GM23248 (cell line): Measurements from ENCODE around the gene HARBI1. TPM values are rescaled to one million over a fixed set of nuclear protein-coding genes. Genes with fewer than 3 reads are reported as not detected.

Experiments used
- DNase-seq: peaks from one replicate; pipeline ENCODE4 v3.0.0-alpha.2; 2015
- H2AFZ ChIP-seq: fragments of 200-600 bp; sonication (generic); 2 replicates; pipeline ENCODE4 v1.6.1; 2016; ENCODE audit warnings: antibody characterized with exemption
- H3F3A ChIP-seq: fragments of 200-600 bp; sonication (generic); 2 replicates; pipeline ENCODE4 v1.6.1; 2016; ENCODE audit warnings: mild to moderate bottlenecking, antibody characterized with exemption, mixed run types; ENCODE audit not compliant: insufficient read depth
- H3K27ac ChIP-seq: fragments of 200-600 bp; sonication (generic); 2 replicates; pipeline ENCODE4 v1.5.1; 2016; ENCODE audit warnings: mild to moderate bottlenecking
- H3K27me3 ChIP-seq: fragments of 200-600 bp; sonication (generic); replicated peaks from 2 replicates; pipeline ENCODE4 v1.6.1; 2016; ENCODE audit warnings: mild to moderate bottlenecking; ENCODE audit not compliant: insufficient read depth
- H3K36me3 ChIP-seq: fragments of 200-600 bp; sonication (generic); 2 replicates; pipeline ENCODE4 v1.6.1; 2016; ENCODE audit warnings: low read depth, mild to moderate bottlenecking
- H3K4me1 ChIP-seq: fragments of 200-600 bp; sonication (generic); 2 replicates; pipeline ENCODE4 v1.6.1; 2016; ENCODE audit warnings: mild to moderate bottlenecking; ENCODE audit not compliant: insufficient read depth
- H3K4me2 ChIP-seq: fragments of 200-600 bp; sonication (generic); one replicate; pipeline ENCODE4 v1.6.1; 2016; ENCODE audit warnings: mild to moderate bottlenecking; ENCODE audit not compliant: unreplicated experiment
- H3K4me3 ChIP-seq: fragments of 200-600 bp; sonication (generic); 2 replicates; pipeline ENCODE4 v1.5.1; 2016; ENCODE audit warnings: mild to moderate bottlenecking
- H3K79me2 ChIP-seq: fragments of 200-600 bp; sonication (generic); 2 replicates; pipeline ENCODE4 v1.6.1; 2016; ENCODE audit warnings: mild to moderate bottlenecking; ENCODE audit not compliant: insufficient read depth
- H3K9ac ChIP-seq: fragments of 200-600 bp; sonication (generic); 2 replicates; pipeline ENCODE4 v1.6.1; 2016; ENCODE audit warnings: mild to moderate bottlenecking
- H3K9me2 ChIP-seq: fragments of 200-600 bp; sonication (generic); 2 replicates; pipeline ENCODE4 v1.6.1; 2016; ENCODE audit warnings: mixed run types, mild to moderate bottlenecking, moderate library complexity; ENCODE audit not compliant: insufficient read depth
- H3K9me3 ChIP-seq: fragments of 200-600 bp; sonication (generic); one replicate; pipeline ENCODE4 v1.6.1; 2017; ENCODE audit warnings: low read depth
- H4K20me1 ChIP-seq: fragments of 200-600 bp; sonication (generic); 2 replicates; pipeline ENCODE4 v1.6.0; 2016; ENCODE audit not compliant: insufficient read depth
- EZH2 ChIP-seq: fragments of 200-600 bp; sonication (generic); IDR thresholded peaks from 2 replicates; pipeline ENCODE4 v1.6.1; 2018; ENCODE audit warnings: antibody characterized with exemption, mild to moderate bottlenecking; ENCODE audit not compliant: insufficient read depth, poor library complexity, severe bottlenecking
- EZH2phosphoT487 ChIP-seq: fragments of 200-600 bp; sonication (generic); IDR thresholded peaks from 2 replicates; pipeline ENCODE4 v1.6.1; 2018; ENCODE audit warnings: antibody characterized with exemption, moderate library complexity, mild to moderate bottlenecking, low read depth; ENCODE audit not compliant: insufficient read depth
- WGBS, 2 experiments: methylation state at CpG; one replicate each; pipeline ENCODE4 v1.1.6; 2015 to 2017; ENCODE audit warnings: low lambda C conversion rate in 2 of 2, low coverage in 1 of 2; ENCODE audit errors: missing lambda C conversion rate in 2 of 2; 5-methylcytosine and 5-hydroxymethylcytosine counted together
- in situ Hi-C: fragments of 300-500 bp; cut with MboI; formaldehyde crosslinking; loops from 2 replicates; pipeline ENCODE4 v1.15.0; 2020
- polyA plus RNA-seq: library from polyadenylated mRNA; unstranded; fragments of >200 nt; fragmentation: Nextera tagmentation; extraction: Ambion mirVana; gene quantifications from 2 replicates; pipeline ENCODE4 v1.2.1, GENCODE V29; 2016
- total RNA-seq: library from RNA; depleted of rRNA; stranded (reverse); fragments of >200 nt; shearing (Covaris generic); gene quantifications from 2 replicates; pipeline ENCODE4 v1.2.3, GENCODE V29; 2014

The HARBI1 gene
- total and polyA plus RNA-seq, 2 experiments from 2014 or later: 4.6 to 6.2 TPM

DNA sequence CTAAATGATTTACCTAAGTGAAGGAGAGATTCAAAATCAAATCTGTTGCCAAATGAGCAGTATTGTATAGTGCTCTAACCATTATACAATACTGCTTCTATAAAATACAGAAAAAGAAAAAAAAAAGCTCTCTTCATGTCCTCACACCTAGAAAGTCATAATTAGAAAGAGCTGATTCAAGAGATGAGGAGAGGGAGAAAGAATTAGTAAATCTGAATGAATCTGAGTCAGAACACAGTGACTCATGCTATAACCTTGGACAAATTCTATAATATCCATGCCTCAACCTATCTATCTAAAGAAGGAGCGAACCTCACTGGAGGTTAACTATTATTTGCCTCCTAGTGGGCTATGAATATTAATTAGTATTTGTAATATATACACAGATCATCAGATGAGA, 52.6 kb downstream of the HARBI1 start:
- peaks cover 21% of the 10 kb centered on the region for H3F3A ChIP-seq
- no peak overlapping the region for H2AFZ ChIP-seq
- DNase-seq: peak; percentile 74
- no peaks in the 10 kb centered on the region for H3K9me2 ChIP-seq
- H3K4me3 ChIP-seq: no peak overlapping the region
- H3K9me3 ChIP-seq: no peaks in the 10 kb centered on the region
- H3K27me3 ChIP-seq: no peaks in the 10 kb centered on the region
- TF ChIP-seq EZH2: no peak
- no peak for TF ChIP-seq EZH2phosphoT487
- peak overlapping the region; percentile 24 for H3K4me2 ChIP-seq
- no peaks in the 10 kb centered on the region for H3K36me3 ChIP-seq
- in situ Hi-C loops: no loop called here
- H4K20me1 ChIP-seq: 0 out of 2 replicates have a peak, but pooled peaks cover 11% of the 10 kb centered on the region
- peaks cover 30% of the 10 kb centered on the region for H3K4me1 ChIP-seq
- peaks cover 100% of the 10 kb centered on the region for H3K79me2 ChIP-seq
- 46 to 58% methylated on average over 1 of the region's 1 CpG for WGBS, 2 experiments
- H3K27ac ChIP-seq: peak overlapping the region; percentile 15; the same call in 1 of the 2 replicates
- no peak overlapping the region for H3K9ac ChIP-seq

DNA sequence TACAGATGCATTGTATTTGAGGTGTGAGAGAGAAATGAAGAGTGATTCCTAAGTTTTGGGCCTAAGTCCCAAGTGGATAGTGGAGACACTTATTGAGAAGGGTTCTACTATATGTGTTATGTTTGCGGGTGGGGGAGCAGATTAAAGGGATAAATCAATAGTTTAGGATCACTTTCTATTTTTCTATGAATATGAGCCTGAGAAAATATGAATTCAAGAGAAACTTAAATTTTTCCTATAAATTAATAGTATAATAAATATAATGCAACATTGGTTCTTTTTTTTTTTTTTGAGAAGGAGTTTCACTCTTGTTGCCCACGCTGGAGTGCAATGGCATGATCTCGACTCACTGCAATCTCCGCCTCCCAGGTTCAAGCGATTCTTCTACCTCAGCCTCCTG, 54.5 kb downstream of the HARBI1 start:
- TF ChIP-seq EZH2 (no peak), EZH2phosphoT487 (no peak)
- H3K9me2 ChIP-seq: no peaks in the 10 kb centered on the region
- H3K4me2 ChIP-seq: no peak overlapping the region
- H3K27ac ChIP-seq: no peak overlapping the region
- peaks cover 100% of the 10 kb centered on the region for H3K79me2 ChIP-seq
- 95 to 99% methylated on average over 5 of the region's 5 CpGs for WGBS, 2 experiments
- peaks cover 34% of the 10 kb centered on the region for H3K4me1 ChIP-seq
- H3K9me3 ChIP-seq: no peaks in the 10 kb centered on the region
- H3K4me3 ChIP-seq: no peak overlapping the region
- no peaks in the 10 kb centered on the region for H3K36me3 ChIP-seq
- peaks cover 23% of the 10 kb centered on the region for H3F3A ChIP-seq
- no peak overlapping the region for H2AFZ ChIP-seq
- no peak for DNase-seq
- no peak overlapping the region for H3K9ac ChIP-seq
- in situ Hi-C loops: no loop called here
- H4K20me1 ChIP-seq: 0 out of 2 replicates have a peak, but pooled peaks cover 12% of the 10 kb centered on the region
- no peaks in the 10 kb centered on the region for H3K27me3 ChIP-seq

DNA sequence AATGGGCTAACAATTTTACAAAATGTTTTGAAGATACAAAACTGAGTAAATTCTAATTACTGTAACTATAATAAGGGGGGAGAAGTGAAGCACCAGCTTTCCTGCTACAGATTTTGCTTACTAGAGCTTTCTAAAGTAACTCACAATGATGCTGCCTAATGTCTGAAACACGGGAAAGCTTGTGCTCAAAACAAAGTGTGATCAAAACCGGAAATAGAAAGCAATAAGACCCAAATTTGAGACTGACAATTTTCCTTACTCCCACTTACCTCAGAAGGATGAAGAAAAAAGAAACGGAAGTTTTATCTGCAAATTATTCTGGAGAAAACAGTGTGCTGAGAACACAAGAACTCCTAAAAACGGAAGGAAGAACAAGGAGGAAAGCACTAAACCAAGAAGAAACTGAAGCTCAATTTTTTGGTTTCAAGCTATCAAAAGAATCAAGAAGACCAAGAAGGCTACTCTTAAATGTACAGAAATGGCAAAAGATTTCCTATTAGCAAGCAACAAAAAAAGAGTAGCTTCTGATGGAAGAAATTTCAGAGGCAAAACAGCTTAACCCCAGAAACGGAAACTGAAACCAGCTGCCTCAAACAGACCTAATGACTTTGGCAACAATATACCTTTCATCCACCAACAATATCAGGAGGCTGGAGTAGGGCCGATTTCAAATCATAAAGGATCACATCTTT, 56.6 kb downstream of the HARBI1 start:
- H3K36me3 ChIP-seq: no peaks in the 10 kb centered on the region
- peaks cover 40% of the 10 kb centered on the region for H3K4me1 ChIP-seq
- 0 out of 2 replicates have a peak, but pooled peaks cover 12% of the 10 kb centered on the region for H4K20me1 ChIP-seq
- peak; percentile 63 for DNase-seq
- H3K27me3 ChIP-seq: no peaks in the 10 kb centered on the region
- no peaks in the 10 kb centered on the region for H3K9me3 ChIP-seq
- H3K4me2 ChIP-seq: peak overlapping the region; percentile 91
- peaks cover 100% of the 10 kb centered on the region for H3K79me2 ChIP-seq
- peak overlapping the region; percentile 73 for H3K4me3 ChIP-seq
- in situ Hi-C loops: no loop called here
- H3K9me2 ChIP-seq: no peaks in the 10 kb centered on the region
- WGBS, 2 experiments: 2% methylated on average over 6 of the region's 6 CpGs
- H3K9ac ChIP-seq: peak overlapping the region; percentile 74
- H2AFZ ChIP-seq: peak overlapping the region; percentile 74
- peaks cover 23% of the 10 kb centered on the region for H3F3A ChIP-seq
- TF ChIP-seq EZH2phosphoT487 (no peak), EZH2 (no peak)
- peak overlapping the region; percentile 63 for H3K27ac ChIP-seq

DNA sequence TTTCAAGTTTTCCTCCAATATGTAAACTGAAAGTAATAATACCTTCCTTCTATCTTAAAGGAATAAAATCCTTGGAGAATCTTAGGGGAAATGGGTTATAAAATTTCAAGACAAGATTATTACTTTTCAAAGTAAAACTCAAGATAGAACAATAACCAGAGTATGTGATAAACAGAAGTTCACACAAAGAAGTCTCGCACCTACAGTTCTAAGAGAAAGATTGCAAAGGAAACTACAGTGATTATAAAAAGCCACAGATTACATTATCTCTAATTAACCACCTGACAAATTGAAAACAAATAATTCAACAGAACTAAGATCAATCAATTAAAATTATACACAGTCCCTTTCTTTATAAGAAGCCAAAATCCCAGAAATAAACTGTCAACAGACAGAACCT, 57.2 kb downstream of the HARBI1 start:
- Histone ChIP-seq H3K4me3 (peak overlapping the region; percentile 73), H3F3A (peaks cover 24% of the 10 kb centered on the region), H3K4me2 (peak overlapping the region; percentile 91), H3K27ac (peak overlapping the region; percentile 63; the same call in 1 of the 2 replicates), H3K9me2 (no peaks in the 10 kb centered on the region), H3K9me3 (no peaks in the 10 kb centered on the region), H3K36me3 (no peaks in the 10 kb centered on the region), H4K20me1 (0 out of 2 replicates have a peak, but pooled peaks cover 10% of the 10 kb centered on the region), H3K4me1 (peaks cover 44% of the 10 kb centered on the region), H3K9ac (peak overlapping the region; percentile 74), H3K27me3 (no peaks in the 10 kb centered on the region), H3K79me2 (peaks cover 100% of the 10 kb centered on the region), H2AFZ (no peak overlapping the region)
- TF ChIP-seq EZH2phosphoT487: no peak
- TF ChIP-seq EZH2: no peak
- no peak for DNase-seq
- in situ Hi-C loops: no loop called here
- WGBS, 2 experiments: 86 to 96% methylated on average over 1 of the region's 1 CpG
